ACHN (cell line): ENCODE measurements around the gene ACVR2B.
"Not testable (repeated sequence)": the region's sequence is repeated elsewhere in the genome, so short reads cannot be mapped to it uniquely, and the experiment has no call there.

ENCODE experiments used
- DNase-seq: peaks from one replicate; pipeline ENCODE4 v3.0.0-alpha.2; 2015
- in situ Hi-C: cut with HindIII; loops from 2 replicates; pipeline ENCODE4 v1.10.0; 2017; ENCODE audit warnings: low sequenced_read_pairs, low pct_ligation_motif_present, low pct_unique_long_range_greater_than_20kb

The ACVR2B gene

DNA sequence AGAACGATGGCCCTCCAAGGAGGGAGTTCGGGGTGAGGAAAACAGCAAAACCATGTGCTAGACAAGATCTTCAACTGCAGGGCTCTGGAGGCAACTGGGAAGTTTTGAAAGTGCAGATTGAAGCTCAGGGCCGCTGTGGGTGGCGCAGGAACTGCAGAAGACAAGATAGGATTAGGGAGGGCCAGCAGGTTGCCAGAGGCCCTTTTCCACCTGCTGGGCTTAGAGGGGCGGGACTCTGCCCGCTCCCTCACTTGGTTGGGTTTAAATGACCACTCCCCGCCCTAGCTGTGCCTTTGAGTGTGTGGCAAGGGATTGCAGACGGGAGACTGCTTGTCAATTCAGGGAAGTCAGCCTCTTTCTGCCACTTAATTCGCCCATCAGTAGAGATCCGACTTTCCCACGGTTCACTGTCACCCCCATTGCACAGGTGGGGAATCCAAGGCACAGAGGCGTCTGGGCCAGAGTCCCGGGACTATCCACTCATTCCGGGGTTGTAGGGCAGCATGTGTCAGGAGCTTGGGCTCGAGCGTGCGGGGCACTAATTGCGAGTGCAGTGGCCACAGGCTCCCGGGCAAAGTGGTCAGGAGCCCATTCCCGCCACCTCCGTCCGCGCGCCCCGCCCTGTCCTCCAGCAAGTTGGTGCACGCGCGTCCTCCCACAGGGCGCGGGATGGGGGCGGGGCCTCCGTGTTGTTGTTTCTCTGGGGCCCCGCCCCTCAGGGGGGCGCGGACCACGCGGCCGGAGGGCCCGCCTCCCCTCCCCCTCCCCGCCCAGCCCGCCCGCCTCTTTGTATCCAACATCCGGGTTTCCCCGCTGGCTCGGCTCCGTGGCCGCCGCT, at the start of gene ACVR2B:
Gene ACVR2B, plus strand, starts transcription at position 816 of the 838 bp plus-strand sequence. CDS start 433 bp downstream, outside the sequence.
- DNase-seq = peak; percentile 74
- in situ Hi-C loops = no loop called here

DNA sequence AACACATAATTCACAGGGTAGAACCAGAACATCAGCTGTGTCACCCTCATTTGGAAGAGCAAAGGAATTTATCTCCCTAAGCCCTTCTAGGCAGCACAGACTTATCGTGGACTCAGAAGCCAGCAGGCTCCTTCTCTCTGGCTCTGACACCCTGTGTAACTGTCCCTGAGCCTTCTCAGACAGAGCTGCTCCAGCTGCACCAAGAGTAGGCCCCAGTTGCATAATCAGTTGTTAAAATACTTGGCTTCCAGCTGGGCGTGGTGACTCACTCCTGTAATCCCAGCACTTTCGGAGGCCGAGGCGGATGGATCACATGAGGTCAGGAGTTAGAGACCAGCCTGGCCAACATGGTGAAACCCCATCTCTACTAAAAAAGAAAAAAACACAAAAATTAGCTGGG, 49.4 kb upstream of the ACVR2B start:
- DNase-seq = no peak
- in situ Hi-C loops = no loop called here

DNA sequence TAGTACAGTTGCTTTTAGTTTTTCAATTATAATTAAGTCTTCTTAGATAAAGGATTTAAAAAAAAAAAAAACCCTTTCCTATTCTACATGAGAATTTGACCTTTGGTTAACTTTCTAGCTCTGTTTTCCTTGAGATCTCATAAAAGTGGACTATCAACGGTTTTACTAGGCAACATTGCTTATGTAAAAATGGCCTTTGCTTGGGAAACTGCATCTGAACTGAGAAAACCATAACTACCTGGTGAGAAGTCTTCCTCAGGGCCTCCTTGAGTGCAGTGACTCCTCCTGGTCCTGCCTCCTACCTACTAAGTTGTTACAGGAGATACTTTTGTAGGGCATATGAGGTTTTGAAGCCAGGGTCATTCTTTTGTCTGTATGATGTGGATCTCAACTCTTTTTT, 42.1 kb upstream of the ACVR2B start:
- no peak for DNase-seq
- in situ Hi-C loops = no loop called here

DNA sequence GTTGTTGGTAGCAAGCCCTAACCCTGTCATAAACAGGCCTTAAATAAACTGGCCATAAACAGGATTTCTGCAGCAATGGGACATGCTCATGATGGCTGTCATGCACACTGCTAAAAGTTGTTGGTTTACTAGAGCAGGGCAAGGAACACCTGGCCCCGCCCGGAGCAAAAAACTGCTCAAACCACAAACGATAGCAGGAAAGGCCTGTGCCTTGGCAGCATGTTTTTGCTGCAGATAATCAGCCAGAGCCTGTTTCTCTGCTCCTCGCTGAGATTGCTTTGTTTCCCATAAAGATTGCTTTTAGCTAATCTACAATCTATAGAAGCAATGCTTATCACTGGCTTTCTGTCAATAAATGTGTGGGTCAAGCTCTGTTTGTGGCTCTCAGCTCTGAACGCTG, 32.9 kb upstream of the ACVR2B start:
- DNase-seq, in situ Hi-C loops: not testable (repeated sequence)

DNA sequence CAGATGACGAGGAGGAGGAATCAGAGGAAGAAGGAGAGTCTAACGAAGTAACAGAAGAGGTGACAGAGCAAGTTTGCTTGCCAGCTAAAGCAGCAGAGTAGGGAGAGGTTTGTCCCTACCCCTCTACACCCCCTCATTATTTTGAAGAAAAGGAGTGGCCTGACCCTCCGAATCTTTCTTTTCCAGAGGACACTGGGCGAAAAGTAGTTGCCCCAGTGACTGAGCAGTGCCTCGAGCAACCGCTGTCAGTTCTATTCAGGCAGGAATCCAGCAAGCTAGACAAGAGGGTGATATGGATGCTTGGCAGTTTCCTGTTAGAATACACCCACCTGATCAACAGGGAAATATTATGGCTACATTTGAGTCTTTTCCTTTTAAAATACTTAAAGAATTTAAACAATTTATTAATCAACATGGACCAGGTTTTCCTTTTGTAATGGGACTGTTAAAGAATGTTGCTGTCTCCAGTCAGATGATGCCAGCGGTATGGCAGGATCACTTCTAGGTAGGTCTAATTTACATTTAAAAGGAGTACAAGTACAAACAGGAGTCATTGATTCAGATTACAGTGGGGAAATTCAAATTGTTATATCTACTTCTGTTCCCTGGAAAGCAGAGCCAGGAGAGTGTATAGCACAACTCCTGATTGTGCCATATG, 31.9 kb upstream of the ACVR2B start:
- DNase-seq = no peak
- in situ Hi-C loops = no loop called here

DNA sequence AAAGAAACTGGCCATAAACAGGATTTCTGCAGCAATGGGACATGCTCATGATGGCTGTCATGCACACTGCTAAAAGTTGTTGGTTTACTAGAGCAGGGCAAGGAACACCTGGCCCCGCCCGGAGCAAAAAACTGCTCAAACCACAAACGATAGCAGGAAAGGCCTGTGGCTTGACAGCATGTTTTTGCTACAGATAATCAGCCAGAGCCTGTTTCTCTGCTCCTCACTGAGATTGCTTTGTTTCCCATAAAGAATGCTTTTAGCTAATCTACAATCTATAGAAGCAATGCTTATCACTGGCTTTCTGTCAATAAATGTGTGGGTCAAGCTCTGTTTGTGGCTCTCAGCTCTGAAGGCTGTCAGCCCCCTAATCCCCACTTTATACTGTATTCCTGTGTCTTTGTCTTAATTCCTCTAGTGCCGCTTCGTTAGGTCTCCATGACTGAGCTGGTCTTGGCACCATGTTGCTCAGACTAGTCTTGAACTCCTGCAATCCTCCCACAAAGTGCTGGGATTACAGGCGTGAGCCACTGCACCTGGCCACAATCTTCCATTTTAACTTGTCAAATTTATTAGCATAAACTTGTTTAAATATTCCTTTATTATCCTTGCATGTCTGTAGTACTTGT, 26.8 kb upstream of the ACVR2B start:
- DNase-seq, in situ Hi-C loops: not testable (repeated sequence)

DNA sequence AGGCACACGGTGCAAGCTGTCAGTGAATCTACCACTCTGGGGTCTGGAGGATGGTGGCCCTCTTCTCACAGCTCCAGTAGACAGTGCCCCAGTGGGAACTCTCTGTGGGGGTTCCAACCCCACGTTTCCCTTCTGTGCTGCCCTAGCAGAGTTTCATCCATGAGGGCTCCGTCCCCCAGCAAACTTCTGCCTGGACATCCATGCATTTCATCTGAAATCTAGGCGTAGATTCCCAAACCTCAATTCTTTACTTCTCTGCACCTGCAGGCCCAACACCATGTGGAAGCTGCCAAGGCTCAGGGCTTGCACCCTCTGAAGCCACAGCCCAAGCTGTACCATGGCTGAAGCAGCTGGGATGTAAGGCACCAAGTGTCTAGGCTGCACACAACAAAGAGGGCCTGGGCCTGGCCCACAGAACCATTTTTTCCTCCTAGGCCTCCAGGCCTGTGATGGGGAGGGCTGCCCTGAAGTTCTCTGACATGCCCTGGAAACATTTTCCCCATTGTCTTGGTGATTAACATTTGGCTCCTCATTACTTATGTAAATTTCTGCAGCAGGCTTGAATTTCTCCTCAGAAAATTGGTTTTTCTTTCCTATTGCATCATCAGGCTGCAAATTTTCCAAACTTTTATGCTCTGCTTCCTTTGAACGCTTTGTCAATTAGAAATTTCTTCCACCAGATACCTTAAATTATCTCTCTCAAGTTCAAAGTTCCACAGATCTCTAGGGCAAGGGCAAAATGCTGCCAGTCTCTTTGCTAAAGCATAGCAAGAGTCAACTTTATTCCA, 20.6 kb upstream of the ACVR2B start:
- peak; percentile 1 for DNase-seq
- in situ Hi-C loops = not testable (repeated sequence)

DNA sequence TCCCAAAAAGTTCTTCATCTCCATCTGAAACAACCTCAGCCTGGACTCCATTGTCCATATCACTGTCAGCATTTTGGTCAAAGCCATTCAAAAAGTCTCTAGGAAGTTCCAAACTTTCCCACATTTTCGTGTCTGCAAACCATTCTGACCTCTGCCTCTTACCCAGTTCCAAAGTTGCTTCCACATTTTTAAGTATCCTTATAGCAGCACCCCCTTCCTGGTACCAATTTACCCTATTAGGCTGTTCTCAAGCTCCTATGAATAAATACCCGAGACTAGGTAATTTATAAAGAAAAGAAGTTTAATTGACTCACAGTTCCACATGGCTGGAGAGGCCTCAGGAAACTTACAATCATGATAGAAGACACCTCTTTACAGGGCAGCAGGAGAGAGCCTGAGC, 20.0 kb upstream of the ACVR2B start:
- in situ Hi-C loops, DNase-seq: not testable (repeated sequence)

DNA sequence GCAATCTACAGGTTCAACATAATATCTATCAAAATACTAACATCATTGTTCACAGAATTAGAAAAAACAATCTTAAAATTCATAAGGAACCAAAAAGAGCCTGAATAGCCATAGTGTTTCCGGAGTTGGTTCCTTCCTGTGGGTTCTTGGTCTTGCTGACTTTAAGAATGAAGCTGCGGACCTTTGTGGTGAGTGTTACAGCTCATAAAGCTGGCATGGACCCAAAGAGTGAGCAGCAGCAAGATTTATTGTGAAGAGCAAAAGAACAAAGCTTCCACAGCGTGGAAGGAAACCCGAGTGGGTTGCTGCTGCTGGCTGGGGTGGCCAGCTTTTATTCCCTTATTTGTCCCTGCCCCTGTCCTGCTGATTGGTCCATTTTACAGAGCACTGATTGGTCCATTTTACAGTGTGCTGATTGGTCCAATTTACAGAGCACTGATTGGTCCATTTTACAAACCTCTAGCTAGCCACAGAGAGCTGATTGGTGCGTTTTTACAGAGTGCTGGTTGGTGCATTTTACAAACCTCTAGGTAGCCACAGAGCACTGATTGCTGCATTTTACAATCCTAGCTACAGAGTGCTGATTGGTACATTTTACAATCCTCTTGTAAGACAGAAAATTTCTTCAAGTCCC, 15.1 kb upstream of the ACVR2B start:
- DNase-seq, in situ Hi-C loops: not testable (repeated sequence)

DNA sequence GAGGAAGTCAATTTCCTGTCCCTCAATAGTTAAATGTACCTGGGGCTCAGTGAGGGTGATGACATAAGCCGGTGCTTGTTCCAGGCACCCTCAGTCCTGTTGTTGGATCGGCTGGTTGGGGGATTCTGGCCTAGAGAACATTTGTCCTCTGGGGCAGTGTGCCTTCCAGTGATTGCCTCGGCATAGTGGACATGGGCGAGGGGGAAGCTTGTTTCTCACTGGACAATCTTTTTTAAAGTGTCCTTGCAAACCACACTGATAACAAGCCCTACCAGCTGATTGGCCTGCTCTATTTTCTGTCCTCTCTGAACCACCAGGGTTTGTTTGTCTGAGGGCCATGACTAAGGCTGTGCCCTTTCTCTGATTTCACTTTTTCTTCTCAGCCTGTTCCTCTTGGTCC, 10.5 kb upstream of the ACVR2B start:
- DNase-seq, in situ Hi-C loops: not testable (repeated sequence)

DNA sequence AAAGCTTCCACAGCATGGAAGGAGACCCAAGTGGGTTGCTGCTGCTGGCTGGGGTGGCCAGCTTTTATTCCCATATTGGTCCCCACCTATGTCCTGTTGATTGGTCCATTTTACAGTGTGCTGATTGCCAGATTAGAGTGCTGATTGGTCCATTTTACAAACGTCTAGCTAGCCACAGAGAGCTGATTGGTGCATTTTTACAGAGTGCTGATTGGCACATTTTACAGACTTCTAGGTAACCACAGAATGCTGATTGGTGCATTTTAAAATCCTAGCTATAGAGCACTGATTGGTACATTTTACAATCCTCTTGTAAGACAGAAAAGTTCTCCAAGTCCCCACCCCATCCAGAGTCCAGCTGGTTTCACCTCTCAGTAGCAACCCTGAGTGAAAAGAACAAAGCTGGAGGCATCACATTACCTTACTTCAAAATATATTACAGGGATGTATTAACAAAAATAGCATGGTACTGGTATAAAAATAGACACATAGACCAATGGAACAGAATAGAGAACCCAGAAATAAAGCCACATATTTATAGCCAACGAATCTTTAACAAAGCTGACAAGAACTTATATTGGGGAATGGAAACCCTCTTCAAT, 7.5 kb upstream of the ACVR2B start:
- in situ Hi-C loops = no loop called here
- DNase-seq = no peak

DNA sequence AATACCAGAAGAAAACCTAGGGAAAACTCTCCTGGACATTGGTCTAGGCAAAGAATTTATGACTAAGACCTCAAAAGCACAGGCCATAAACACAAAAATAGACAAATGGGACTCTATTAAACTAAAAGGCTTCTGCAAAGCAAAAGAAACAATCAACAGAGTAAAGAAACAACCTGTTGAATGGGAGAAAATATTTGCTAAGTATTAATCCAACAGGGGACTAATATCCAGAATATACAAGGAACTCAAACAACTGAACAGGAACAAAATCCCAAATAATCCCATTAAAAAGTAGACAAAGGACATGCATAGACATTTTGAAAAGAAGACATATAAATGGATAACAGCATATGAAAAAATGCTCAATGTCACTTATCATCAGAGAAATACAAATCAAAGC, 6.9 kb upstream of the ACVR2B start:
- in situ Hi-C loops = no loop called here
- DNase-seq = no peak

DNA sequence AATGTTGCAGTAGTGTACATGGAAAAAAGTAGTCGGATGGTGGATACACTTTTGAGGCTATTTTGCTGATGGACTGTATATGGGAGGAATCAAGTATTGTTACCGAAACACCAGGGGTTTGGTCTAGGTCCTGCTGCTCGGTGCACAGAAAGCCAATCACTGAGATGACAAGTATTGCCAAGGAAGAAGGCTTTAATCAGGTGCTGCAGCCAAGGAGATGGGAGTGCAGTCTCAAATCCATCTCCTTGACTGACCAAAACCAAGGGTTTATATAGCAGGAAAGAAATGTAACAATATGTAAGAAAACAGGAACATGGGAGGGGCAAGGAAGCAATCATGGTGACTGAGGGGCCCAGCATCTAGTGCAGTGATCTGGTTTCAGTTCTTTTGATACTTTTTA, 2.8 kb upstream of the ACVR2B start:
- no peak for DNase-seq
- in situ Hi-C loops = no loop called here

DNA sequence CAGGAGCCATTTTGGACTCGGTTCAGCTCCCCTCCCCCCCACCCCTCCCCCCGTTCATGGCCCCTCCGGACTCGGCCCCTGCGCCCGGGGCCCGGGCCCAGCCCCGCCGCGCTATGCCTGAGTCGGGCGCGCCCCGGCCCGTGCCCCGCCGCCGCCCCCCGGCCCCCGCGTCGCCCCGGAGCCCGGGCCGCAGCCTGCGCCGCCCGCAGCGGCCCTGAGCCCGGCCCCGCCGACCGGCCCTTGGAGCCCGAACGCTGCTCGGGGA, 155 bp downstream of the ACVR2B start:
- DNase-seq = no peak
- in situ Hi-C loops = no loop called here

DNA sequence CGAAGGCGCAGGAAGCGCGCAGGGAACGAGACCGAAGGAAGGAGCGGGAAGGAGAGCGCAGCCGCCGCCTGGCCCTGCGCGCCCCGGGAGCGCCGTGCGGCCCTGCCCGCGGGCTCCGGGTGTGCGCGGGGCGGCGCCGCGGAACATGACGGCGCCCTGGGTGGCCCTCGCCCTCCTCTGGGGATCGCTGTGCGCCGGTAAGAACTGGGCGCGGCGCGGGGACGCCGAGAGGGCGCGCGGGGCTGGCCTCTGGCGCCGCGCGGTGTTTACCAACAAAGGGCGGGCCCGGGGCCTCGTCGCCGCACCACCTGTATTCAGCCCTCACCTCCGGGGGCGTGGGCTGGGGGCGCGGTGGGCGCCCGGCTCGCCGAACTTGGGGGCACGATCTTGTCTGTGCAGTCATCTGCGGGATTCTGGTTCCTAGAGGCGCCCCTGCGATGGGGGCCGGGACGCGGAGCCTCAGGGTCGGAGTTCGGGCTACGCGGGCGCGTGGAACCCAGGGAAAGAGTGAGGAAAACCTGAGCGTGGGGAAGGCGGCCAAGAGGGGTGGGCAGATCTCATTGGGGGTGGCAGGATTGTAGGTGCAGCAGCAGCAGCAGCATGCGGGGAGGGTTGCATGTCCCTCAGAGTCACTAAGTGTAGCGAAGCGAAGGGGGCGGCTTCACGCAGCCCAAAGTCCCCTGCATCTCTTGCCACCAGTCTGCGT, 641 bp downstream of the ACVR2B start:
- in situ Hi-C loops = no loop called here
- peak; percentile 42 for DNase-seq

DNA sequence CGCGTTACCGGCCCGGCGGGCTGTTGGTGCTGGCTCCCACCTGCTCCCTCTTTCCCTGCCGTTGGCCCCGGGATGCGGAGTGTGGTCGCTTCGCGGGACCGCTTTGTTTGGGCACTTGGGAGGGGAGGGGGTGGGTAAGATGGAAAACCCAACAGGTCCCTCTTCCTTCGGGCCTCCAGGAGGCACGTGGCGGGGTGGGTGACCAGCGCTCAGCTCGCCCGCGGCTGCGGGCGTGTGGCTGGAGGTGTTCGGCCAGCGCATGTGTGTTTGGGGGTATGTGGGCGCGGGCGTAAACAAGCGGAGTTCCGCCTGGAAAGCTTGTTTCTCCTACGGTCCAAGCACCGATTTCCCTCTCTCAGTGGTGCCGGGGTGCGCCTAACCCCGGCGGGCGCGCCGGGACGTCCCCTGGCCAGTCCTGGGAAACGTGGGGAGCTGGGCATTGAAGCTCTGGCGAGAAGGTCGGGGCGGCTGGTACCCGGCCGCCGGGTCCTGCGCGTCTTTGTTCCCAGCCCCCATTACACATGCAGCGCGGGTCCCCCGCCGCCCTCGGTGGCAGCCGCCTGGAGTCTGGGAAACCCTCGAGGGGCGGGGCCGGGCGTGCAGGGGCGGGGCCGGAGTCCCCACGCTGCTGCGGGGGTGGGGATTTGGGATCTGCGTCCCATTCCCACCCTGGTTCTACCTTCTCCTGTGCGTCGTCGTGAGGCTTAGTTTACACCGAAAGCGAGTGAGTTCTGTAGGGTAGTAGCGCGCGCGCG, 1.4 kb downstream of the ACVR2B start:
- in situ Hi-C loops = no loop called here
- DNase-seq = peak; percentile 52
